ENCODE results near the gene CASP9.
"Not testable (repeated sequence)": the region's sequence is repeated elsewhere in the genome, so short reads cannot be mapped to it uniquely, and the experiment has no call there.

CASP9 gene

DNA sequence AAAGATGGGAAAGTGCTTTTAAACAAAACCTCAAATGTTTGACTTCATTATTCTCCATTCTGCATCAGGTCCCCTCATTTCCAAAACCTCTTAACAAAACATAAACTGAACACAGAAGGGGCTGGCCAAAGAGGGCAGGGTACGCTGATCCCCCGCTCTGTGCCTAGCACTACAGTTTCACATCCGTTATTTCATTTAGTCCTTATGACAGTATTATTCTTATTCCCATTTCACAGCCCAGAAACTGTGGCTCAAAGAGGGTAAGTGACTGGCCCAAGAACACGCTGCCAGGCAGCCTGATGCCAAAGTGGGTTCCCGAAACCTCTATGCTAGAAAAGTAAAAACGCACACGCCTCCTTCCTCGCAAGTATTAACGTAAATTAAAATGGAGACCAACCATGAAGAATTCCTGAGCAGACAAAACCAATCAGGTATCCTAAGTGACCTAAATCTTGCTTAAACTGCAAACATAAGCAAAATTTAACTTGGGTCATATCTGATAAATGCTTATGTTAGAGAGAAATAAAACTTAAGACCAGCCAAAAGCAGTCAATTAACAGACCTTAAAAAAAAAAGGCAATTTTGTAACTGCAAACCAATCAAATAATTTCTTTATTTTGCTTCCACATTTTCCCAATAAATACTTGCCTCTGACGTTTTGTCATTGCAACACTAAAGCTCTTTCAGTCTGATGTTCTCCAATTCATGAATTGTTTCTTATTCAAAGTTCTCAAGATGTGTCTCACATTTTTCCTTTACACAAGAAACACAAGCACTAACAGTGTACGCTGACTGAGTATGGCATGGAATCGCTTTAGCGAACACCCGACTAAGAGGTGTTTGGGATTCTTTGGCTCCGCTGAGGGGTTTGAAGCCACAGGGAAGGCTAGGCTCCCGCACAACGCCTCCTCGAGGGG is 653 bp downstream of the CASP9 start:
- no peak for DNase-seq (ENCODE audit: low read depth)
- peak overlapping the region; percentile 90 for H3K4me3 ChIP-seq (ENCODE audit: control insufficient read depth, low read depth, low read length)
- TF ChIP-seq, protein P1, sequence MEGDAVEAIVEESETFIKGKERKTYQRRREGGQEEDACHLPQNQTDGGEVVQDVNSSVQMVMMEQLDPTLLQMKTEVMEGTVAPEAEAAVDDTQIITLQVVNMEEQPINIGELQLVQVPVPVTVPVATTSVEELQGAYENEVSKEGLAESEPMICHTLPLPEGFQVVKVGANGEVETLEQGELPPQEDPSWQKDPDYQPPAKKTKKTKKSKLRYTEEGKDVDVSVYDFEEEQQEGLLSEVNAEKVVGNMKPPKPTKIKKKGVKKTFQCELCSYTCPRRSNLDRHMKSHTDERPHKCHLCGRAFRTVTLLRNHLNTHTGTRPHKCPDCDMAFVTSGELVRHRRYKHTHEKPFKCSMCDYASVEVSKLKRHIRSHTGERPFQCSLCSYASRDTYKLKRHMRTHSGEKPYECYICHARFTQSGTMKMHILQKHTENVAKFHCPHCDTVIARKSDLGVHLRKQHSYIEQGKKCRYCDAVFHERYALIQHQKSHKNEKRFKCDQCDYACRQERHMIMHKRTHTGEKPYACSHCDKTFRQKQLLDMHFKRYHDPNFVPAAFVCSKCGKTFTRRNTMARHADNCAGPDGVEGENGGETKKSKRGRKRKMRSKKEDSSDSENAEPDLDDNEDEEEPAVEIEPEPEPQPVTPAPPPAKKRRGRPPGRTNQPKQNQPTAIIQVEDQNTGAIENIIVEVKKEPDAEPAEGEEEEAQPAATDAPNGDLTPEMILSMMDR (IDR thresholded peaks at IDR 0.05; ENCODE audit: control insufficient read depth, insufficient read depth, low read depth, low read length, missing control alignments), result no peak

DNA sequence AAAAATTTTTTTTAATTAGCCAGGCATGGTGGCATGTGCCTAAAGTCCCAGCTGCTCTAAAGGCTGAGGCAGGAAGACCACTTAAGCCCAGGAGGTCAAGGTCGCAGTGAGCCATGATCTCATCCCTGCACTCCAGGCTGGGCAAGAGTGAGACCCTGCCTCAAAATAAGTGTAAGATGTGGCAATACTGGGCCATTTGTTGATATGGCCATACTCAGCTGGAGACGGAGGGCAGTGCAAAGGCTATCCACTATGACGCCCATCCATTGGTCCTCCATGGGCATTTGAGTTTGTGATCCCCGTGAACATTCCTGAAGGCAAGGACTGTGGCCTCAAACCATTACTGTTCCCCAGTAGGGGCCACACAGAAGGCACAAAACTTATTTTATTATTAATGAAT is 1.5 kb downstream of the CASP9 start:
- DNase-seq (ENCODE audit: low read depth), result no peak
- H3K4me3 ChIP-seq (ENCODE audit: control insufficient read depth, low read depth, low read length), result no peak overlapping the region
- TF ChIP-seq, protein P1 (IDR thresholded peaks at IDR 0.05; ENCODE audit: control insufficient read depth, insufficient read depth, low read depth, low read length, missing control alignments), result no peak

DNA sequence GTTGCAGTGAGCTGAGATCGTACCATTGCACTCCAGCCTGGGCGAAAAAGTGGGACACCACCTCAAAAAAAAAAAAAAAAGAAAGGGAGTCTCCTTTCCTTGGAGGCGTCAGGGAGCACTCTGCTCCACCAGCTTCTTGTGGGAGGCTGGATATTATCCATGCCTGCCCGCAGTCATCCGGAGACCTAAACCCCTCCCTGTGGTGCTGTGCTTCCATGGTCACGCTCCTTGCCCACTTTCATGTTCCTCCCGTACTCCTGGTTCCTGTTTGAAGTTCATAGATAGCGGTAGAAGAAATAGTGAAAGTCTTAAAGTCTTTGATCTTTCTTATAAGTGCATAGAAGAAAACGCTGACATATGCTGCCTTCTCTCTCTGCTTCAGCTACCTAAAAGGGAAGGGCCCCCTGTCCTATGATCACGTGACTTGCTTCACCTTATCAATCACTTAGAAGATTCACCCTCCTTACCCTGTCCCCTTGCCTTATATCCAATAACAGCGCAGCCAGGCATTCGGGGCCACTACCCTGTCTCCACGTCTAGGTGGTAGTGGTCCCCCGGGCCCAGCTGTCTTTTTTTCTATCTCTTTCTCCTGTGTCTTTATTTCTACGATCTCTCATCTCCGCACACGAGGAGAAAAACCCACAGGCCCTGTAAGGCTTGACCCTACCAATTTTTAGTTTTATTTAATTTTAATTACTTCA is 2.7 kb downstream of the CASP9 start:
- H3K4me3 ChIP-seq (ENCODE audit: control insufficient read depth, low read depth, low read length); DNase-seq (ENCODE audit: low read depth): not testable (repeated sequence)

DNA sequence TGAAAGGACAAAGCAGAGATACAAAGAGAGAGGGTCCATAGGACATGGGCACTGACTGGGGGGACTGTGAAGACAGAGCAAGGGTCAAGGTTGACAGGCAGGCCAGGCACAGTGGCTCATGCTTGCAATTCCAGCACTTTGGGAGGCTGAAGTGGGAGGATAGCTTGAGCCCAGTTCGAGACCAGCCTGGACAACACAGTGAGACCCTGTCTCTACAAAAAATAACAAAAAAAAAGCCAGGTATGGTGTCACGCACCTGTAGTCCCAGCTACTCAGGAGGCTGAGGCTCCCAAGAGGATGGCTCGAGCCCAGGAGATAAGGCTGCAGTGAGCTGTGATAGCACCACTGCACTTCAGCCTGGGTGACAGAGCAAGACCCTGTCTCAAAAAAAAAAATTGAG is 4.4 kb downstream of the CASP9 start:
- TF ChIP-seq, protein P1 (IDR thresholded peaks at IDR 0.05; ENCODE audit: control insufficient read depth, insufficient read depth, low read depth, low read length, missing control alignments), result no peak
- no peak for DNase-seq (ENCODE audit: low read depth)
- no peak overlapping the region for H3K4me3 ChIP-seq (ENCODE audit: control insufficient read depth, low read depth, low read length)

DNA sequence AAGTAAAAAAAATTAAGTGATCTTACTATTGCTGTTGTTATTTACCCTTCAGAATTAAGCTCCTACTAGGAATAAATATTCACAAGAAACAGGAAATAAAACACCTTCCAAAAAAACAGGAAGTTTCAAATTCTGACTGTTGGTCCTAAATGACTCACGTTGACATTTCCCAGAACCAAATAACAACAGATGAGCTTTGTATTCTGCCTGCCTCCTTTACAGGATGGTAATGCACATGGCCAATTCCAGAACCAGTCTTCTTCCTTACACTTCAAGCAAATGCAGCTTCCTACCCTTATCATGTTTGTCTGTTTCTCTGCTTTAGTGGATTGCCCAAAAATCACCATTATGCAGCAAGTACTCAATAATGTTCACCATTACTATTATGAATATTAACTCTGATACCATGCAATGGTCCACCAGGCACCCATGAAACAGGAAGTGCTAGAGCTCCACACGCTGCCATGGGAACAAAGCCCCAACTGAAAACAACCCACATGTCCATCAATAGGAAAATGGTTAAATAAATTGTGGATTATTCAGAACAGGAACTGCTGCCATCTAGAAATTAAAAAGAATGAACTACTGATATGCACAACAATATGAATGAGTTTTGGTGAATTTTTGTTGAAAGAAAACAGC is 8.9 kb downstream of the CASP9 start:
- TF ChIP-seq, protein P1 (IDR thresholded peaks at IDR 0.05; ENCODE audit: control insufficient read depth, insufficient read depth, low read depth, low read length, missing control alignments), result no peak
- no peak for DNase-seq (ENCODE audit: low read depth)

DNA sequence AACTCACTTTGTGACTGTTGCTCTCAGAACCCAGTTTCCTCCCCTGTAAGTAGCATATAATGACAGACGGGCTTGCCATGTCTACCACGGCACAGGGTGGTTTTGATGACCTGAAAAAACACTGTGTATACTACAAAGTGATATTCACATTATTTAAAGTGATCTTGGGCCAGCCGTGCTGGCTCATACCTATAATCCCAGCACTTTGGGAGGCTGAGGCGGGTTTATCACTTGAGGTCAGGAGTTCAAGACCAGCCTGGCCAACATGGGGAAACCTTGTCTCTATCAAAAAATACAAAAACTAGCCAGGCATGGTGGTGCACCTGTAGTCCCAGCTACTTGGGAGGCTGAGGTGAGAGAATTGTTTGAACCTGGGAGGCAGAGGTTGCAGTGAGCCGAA is 9.5 kb downstream of the CASP9 start:
- H3K4me3 ChIP-seq (ENCODE audit: control insufficient read depth, low read depth, low read length); DNase-seq (ENCODE audit: low read depth): not testable (repeated sequence)

More for the DNA sequence above, 8.9 kb downstream of the CASP9 start:
- H3K4me3 ChIP-seq (ENCODE audit: control insufficient read depth, low read depth, low read length), result no peak overlapping the region

DNA sequence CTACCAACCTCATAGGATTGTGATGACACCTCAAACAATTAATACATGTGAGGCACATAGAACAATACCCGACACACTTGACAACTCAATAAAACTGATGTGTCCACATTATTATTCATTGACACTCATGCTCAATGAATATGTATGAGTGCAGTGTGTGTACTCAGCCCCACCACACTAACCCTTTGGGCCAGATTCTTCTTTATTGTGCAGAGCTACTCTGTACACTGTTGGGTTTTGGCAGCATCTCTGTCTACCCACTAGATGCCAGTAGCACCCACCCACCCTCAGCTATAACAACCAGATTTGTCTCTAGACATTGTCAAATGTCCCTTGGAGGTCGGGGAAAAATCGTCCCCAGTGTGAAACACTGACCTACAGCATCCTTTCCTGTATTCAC is 10.1 kb downstream of the CASP9 start:
- DNase-seq (ENCODE audit: low read depth), result no peak
- H3K4me3 ChIP-seq (ENCODE audit: control insufficient read depth, low read depth, low read length), result no peak overlapping the region
- TF ChIP-seq, protein P1 (IDR thresholded peaks at IDR 0.05; ENCODE audit: control insufficient read depth, insufficient read depth, low read depth, low read length, missing control alignments), result no peak

Data from AG09309 (cell line).